Measurements from ENCODE around the gene COG1. TPM values are rescaled to one million over a fixed set of nuclear protein-coding genes. Genes with fewer than 3 reads are reported as not detected.

The COG1 gene
- total RNA-seq, 1 donor from 2014 or later: 35.9 TPM

- no peaks in the 10 kb centered on the region for H3K9me3 ChIP-seq
- H3K27ac ChIP-seq: no peak overlapping the region
- no peaks in the 10 kb centered on the region for H3K27me3 ChIP-seq
- H3K4me1 ChIP-seq: peaks cover 4 to 6% of the 10 kb centered on the region in 2 donors
- intact Hi-C loops (cut with DNase I): loop anchor here (10.0 kb wide), 1 partner anchor 1222 kb away; no protein-coding TSS in a partner anchor
- peaks cover 46 to 53% of the 10 kb centered on the region in 2 donors for H3K36me3 ChIP-seq
- peak in 2 of 3 experiments; percentile 13 to 24 for TF ChIP-seq CTCF (IDR thresholded peaks at IDR 0.05)
- DNase-seq (ENCODE audit: low spot score in 2 of 2): no peak
- no peak overlapping the region for H3K4me3 ChIP-seq
These were observed 3.6 kb downstream of the COG1 start for GRCh38 chr17:73196500-73196899.

- no peak for TF ChIP-seq CTCF (IDR thresholded peaks at IDR 0.05)
- Histone ChIP-seq H3K36me3 (peaks cover 53 to 59% of the 10 kb centered on the region in 2 donors), H3K27ac (no peak overlapping the region), H3K4me3 (no peak overlapping the region), H3K4me1 (peaks cover 3 to 4% of the 10 kb centered on the region in 2 donors), H3K27me3 (no peaks in the 10 kb centered on the region), H3K9me3 (no peaks in the 10 kb centered on the region)
- intact Hi-C loops (cut with DNase I): loop anchor here (10.0 kb wide), 1 partner anchor 1222 kb away; no protein-coding TSS in a partner anchor
- no peak for DNase-seq (ENCODE audit: low spot score in 2 of 2)
These were observed 4.3 kb downstream of the COG1 start for GRCh38 chr17:73197161-73197560.

DNA sequence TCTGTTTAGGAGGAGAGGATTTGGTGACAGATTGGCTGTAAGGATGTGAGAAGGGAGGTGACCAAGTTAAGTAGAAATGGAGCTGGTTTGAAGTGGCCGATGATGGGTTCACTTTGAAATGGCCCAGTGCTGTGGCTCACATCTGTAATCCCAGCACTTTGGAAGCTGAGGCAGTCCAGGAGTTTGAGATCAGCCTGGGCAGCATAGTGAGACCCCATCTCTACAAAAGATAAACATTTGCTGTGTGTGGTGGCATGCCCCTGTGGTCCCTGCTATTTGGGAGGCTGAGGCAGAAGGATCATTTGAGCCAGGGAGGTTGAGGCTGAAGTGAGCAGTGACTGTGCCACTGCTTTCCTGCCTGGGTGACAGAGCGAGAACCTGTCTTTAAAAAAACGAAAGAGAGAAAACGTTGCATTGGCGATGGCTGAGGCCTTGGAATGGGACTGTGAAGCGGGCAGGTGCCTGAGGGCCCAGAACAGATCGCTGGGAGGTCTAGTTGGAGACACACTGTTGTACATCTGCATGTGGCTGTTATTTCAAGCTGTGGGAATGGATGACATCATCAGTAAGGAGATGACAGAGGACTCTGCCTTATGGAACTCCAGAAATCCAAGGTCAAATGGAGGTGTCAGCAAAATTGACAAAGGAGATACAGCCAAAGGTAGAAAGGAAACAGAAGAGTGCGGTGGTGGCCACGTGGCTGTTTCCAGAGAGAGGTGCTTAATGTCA lies 5.5 kb downstream of the COG1 start:
- Histone ChIP-seq H3K9me3 (no peaks in the 10 kb centered on the region), H3K4me3 (no peak overlapping the region), H3K27me3 (no peaks in the 10 kb centered on the region), H3K4me1 (peaks cover 3 to 4% of the 10 kb centered on the region in 2 donors), H3K36me3 (peaks cover 62 to 71% of the 10 kb centered on the region in 2 donors), H3K27ac (no peak overlapping the region)
- no peak for TF ChIP-seq CTCF (IDR thresholded peaks at IDR 0.05)
- intact Hi-C loops (cut with DNase I): loop anchor here (10.0 kb wide), 1 partner anchor 1224 kb away; no protein-coding TSS in a partner anchor
- no peak for DNase-seq (ENCODE audit: low spot score in 2 of 2)

DNA sequence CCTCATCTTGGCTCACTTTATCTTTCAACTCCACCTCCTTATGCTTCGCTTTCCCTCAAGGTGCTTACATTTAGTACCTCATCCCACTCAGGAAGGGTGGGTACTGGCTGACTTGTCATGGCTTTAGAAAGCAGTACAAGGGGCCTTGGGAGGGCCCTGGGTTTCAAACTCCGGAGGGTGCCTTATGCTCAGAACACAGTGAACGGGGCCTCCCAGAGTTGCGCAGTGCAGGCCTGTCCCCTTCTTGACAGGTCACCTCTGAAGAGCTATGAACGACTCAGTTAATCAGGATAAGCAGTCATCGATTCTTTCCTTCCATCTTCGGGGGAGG lies 6.0 kb downstream of the COG1 start:
- H3K27me3 ChIP-seq: no peaks in the 10 kb centered on the region
- H3K36me3 ChIP-seq: peaks cover 67 to 77% of the 10 kb centered on the region in 2 donors
- H3K4me3 ChIP-seq: no peak overlapping the region
- peaks cover under 1 to 3% of the 10 kb centered on the region in 2 donors for H3K4me1 ChIP-seq
- intact Hi-C loops (cut with DNase I): loop anchor here (10.0 kb wide), 1 partner anchor 1224 kb away; no protein-coding TSS in a partner anchor
- H3K27ac ChIP-seq: no peak overlapping the region
- DNase-seq (ENCODE audit: low spot score in 2 of 2): no peak
- H3K9me3 ChIP-seq: no peaks in the 10 kb centered on the region
- no peak for TF ChIP-seq CTCF (IDR thresholded peaks at IDR 0.05)

- Histone ChIP-seq H3K9me3 (no peaks in the 10 kb centered on the region), H3K27ac (no peak overlapping the region), H3K36me3 (peaks cover 76 to 86% of the 10 kb centered on the region in 2 donors), H3K4me1 (no peaks in the 10 kb centered on the region), H3K4me3 (no peak overlapping the region), H3K27me3 (no peaks in the 10 kb centered on the region)
- TF ChIP-seq CTCF (IDR thresholded peaks at IDR 0.05): no peak
- no peak for DNase-seq (ENCODE audit: low spot score in 2 of 2)
- intact Hi-C loops (cut with DNase I): loop anchor here (10.0 kb wide), 1 partner anchor 1225 kb away; no protein-coding TSS in a partner anchor
These were observed 7.0 kb downstream of the COG1 start for GRCh38 chr17:73199751-73200317.

Measured in ascending aorta (tissue), 2 donors.